Osteocyte (in vitro differentiated cells): ENCODE results near the gene KCNA2. TPM values are rescaled to one million over a fixed set of nuclear protein-coding genes. Genes with fewer than 3 reads are reported as not detected.

ENCODE experiments used
- DNase-seq: peaks from one replicate; pipeline ENCODE4 v3.0.0; 2021; ENCODE audit warnings: mixed read lengths; ENCODE audit not compliant: unreplicated experiment; ENCODE audit errors: extremely low spot score
- H3K27ac Mint-ChIP-seq: one replicate; pipeline ENCODE4 v1.8.0; 2021; ENCODE audit warnings: mild to moderate bottlenecking, mixed read lengths; ENCODE audit not compliant: unreplicated experiment
- H3K27me3 Mint-ChIP-seq: one replicate; pipeline ENCODE4 v1.8.0; 2021; ENCODE audit warnings: mixed read lengths; ENCODE audit not compliant: unreplicated experiment
- H3K36me3 Mint-ChIP-seq: one replicate; pipeline ENCODE4 v1.8.0; 2021; ENCODE audit warnings: mixed read lengths; ENCODE audit not compliant: unreplicated experiment
- H3K4me1 Mint-ChIP-seq: one replicate; pipeline ENCODE4 v1.8.0; 2021; ENCODE audit warnings: mixed read lengths; ENCODE audit not compliant: unreplicated experiment
- H3K4me3 Mint-ChIP-seq: one replicate; pipeline ENCODE4 v1.8.0; 2021; ENCODE audit warnings: mild to moderate bottlenecking, moderate library complexity, mixed read lengths; ENCODE audit not compliant: unreplicated experiment
- H3K9me3 Mint-ChIP-seq: one replicate; pipeline ENCODE4 v1.8.0; 2021; ENCODE audit warnings: mixed read lengths; ENCODE audit not compliant: unreplicated experiment
- total RNA-seq: library from RNA; stranded (reverse); gene quantifications from 2 replicates; pipeline ENCODE4 v1.2.1, GENCODE V29; 2021
- TF ChIP-seq, protein P1 (sequence below): fragments of 200-600 bp; sonication (generic); IDR thresholded peaks from 2 replicates; pipeline ENCODE4 v1.5.0; 2021; ENCODE audit warnings: antibody characterized with exemption, mild to moderate bottlenecking, moderate library complexity

Gene KCNA2
- total RNA-seq, 1 donor from 2014 or later: 0.05 TPM

DNA sequence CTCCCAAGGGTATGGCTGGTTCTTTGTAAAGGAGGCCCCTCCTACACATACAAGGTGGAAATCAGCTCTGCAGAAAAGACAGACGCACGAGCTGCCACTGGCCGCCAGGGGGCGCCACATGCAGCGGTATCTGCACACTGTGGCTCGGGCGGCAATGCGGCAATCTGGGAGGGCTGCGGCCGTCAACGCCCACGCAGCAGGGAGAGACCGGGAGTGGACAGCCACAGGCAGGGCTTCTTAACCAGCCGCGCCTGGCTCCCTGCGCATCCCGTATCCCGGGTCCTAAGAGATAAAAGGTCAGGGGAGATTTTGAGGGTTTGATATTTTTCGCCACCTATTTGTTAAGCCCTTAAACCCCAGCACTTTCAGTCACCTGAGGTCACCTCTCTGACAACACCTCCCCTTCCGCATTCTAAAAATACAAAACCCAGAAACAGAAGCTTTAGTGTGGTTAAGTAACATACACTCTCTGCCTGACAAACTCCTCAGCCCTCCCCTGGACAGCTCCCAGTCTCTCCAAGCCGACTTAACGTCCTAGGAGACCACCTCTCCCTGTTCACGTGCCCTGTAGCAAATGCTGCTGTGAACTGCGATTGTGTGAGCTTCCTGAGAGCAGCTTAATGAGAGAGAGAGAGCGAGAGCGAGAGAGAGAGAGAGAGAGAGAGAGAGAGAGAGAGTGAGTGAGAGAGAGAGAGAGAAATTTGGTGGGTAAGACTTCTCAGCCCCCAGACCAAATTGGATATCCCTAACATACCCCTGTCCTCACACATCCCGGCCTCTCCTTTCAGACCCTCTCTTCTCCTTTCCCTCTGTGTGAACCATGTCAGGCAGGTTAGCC, 13.5 kb upstream of the KCNA2 start:
- TF ChIP-seq, protein P1, sequence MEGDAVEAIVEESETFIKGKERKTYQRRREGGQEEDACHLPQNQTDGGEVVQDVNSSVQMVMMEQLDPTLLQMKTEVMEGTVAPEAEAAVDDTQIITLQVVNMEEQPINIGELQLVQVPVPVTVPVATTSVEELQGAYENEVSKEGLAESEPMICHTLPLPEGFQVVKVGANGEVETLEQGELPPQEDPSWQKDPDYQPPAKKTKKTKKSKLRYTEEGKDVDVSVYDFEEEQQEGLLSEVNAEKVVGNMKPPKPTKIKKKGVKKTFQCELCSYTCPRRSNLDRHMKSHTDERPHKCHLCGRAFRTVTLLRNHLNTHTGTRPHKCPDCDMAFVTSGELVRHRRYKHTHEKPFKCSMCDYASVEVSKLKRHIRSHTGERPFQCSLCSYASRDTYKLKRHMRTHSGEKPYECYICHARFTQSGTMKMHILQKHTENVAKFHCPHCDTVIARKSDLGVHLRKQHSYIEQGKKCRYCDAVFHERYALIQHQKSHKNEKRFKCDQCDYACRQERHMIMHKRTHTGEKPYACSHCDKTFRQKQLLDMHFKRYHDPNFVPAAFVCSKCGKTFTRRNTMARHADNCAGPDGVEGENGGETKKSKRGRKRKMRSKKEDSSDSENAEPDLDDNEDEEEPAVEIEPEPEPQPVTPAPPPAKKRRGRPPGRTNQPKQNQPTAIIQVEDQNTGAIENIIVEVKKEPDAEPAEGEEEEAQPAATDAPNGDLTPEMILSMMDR: peak; percentile 80
- Mint-ChIP-seq H3K27ac (no peak overlapping the region), H3K4me3 (no peak overlapping the region), H3K9me3 (no peaks in the 10 kb centered on the region), H3K36me3 (no peaks in the 10 kb centered on the region), H3K27me3 (peaks cover 46% of the 10 kb centered on the region), H3K4me1 (peaks cover 4% of the 10 kb centered on the region)
- peak; percentile 88 for DNase-seq

GRCh38 chr1:110618668-110619067, 12.5 kb upstream of the KCNA2 start:
- TF ChIP-seq, protein P1: no peak
- Mint-ChIP-seq H3K36me3 (no peaks in the 10 kb centered on the region), H3K4me1 (peaks cover 4% of the 10 kb centered on the region), H3K27ac (no peak overlapping the region), H3K27me3 (peaks cover 47% of the 10 kb centered on the region), H3K9me3 (no peaks in the 10 kb centered on the region), H3K4me3 (no peak overlapping the region)
- DNase-seq: no peak

DNA sequence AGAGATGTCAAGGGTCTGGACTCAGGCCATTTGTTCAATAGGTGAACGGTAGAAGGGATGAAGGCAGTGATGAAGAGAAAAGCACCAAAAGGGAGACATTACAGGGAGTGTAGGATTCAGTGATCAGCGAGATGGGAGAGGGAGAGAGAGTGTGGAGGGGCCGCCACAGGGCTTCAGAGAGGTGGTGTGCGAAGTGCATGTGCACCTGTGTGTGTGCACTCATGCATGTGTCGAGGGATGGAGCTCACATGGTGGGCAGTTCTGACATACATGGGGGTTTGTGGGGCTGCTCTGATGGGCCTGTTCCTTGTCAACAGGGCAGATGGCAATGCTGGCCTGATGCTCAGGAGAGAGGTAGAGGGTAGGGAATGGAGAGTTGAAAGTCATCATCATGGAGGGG, 11.4 kb upstream of the KCNA2 start:
- no peak overlapping the region for H3K4me3 Mint-ChIP-seq
- no peaks in the 10 kb centered on the region for H3K9me3 Mint-ChIP-seq
- no peak overlapping the region for H3K27ac Mint-ChIP-seq
- DNase-seq: no peak
- peaks cover 4% of the 10 kb centered on the region for H3K4me1 Mint-ChIP-seq
- peaks cover 45% of the 10 kb centered on the region for H3K27me3 Mint-ChIP-seq
- H3K36me3 Mint-ChIP-seq: no peaks in the 10 kb centered on the region
- TF ChIP-seq, protein P1: no peak

- peaks cover 45% of the 10 kb centered on the region for H3K27me3 Mint-ChIP-seq
- no peak overlapping the region for H3K27ac Mint-ChIP-seq
- H3K9me3 Mint-ChIP-seq: no peaks in the 10 kb centered on the region
- TF ChIP-seq, protein P1: no peak
- no peaks in the 10 kb centered on the region for H3K36me3 Mint-ChIP-seq
- peaks cover 4% of the 10 kb centered on the region for H3K4me1 Mint-ChIP-seq
- DNase-seq: no peak
- no peak overlapping the region for H3K4me3 Mint-ChIP-seq
Measured at GRCh38 chr1:110617116-110617515, 11.0 kb upstream of the KCNA2 start.

- no peak for DNase-seq
- no peaks in the 10 kb centered on the region for H3K9me3 Mint-ChIP-seq
- no peaks in the 10 kb centered on the region for H3K36me3 Mint-ChIP-seq
- H3K27me3 Mint-ChIP-seq: peaks cover 46% of the 10 kb centered on the region
- TF ChIP-seq, protein P1: no peak
- H3K4me3 Mint-ChIP-seq: no peak overlapping the region
- H3K4me1 Mint-ChIP-seq: peaks cover 4% of the 10 kb centered on the region
- H3K27ac Mint-ChIP-seq: no peak overlapping the region
Measured at GRCh38 chr1:110616587-110616986, 10.4 kb upstream of the KCNA2 start.
